Peyer's patch (tissue), 4 donors: ENCODE data around the gene FBXO28.

Experiments
- POLR2A ChIP-seq, 2 donors: fragments of 450-650 bp; IDR thresholded peaks; one replicate each; pipeline ENCODE4 v1.5.1; 2017; ENCODE audit warnings: antibody characterized with exemption in 2 of 2, mild to moderate bottlenecking in 2 of 2, moderate library complexity in 2 of 2
- TF ChIP-seq, protein P1 (sequence below), 6 experiments: fragments of 450-650 bp in 4 of 6; fragments of 200-600 bp in 2 of 6; sonication (generic) in 1 of 6; IDR thresholded peaks; one replicate each; pipeline ENCODE4 v1.5.1; 2017 to 2019; ENCODE audit warnings: antibody characterized with exemption in 6 of 6, mild to moderate bottlenecking in 3 of 6, moderate library complexity in 1 of 6

DNA sequence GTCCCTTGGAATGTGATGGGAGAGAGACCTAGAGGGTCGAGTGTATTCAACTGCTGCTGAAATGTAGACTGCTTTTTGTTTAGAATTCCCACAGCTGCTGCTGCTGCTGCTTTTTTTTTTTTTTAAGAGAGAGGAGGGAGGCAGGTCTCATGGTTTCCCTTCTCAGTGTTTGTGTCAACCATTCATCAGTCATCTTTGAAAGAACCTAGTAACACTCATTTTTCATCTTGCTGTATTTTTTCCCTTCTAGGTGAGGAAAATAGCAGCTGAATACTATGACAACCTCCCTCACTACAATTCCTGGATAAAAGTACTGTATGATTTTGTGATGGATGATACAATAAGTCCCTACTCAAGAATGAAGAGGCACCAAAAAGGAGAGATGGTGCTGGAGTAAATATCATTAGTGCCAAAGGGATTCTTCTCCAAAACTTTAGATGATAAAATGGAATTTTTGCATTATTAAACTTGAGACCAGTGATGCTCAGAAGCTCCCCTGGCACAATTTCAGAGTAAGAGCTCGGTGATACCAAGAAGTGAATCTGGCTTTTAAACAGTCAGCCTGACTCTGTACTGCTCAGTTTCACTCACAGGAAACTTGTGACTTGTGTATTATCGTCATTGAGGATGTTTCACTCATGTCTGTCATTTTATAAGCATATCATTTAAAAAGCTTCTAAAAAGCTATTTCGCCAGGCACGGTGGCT lies 78.3 kb downstream of the FBXO28 start:
- TF ChIP-seq POLR2A (IDR thresholded peaks at IDR 0.05): no peak
- TF ChIP-seq, protein P1, sequence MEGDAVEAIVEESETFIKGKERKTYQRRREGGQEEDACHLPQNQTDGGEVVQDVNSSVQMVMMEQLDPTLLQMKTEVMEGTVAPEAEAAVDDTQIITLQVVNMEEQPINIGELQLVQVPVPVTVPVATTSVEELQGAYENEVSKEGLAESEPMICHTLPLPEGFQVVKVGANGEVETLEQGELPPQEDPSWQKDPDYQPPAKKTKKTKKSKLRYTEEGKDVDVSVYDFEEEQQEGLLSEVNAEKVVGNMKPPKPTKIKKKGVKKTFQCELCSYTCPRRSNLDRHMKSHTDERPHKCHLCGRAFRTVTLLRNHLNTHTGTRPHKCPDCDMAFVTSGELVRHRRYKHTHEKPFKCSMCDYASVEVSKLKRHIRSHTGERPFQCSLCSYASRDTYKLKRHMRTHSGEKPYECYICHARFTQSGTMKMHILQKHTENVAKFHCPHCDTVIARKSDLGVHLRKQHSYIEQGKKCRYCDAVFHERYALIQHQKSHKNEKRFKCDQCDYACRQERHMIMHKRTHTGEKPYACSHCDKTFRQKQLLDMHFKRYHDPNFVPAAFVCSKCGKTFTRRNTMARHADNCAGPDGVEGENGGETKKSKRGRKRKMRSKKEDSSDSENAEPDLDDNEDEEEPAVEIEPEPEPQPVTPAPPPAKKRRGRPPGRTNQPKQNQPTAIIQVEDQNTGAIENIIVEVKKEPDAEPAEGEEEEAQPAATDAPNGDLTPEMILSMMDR (IDR thresholded peaks at IDR 0.05): no peak
